22Rv1 (cell line): ENCODE results near the gene CUTA.
A peak's percentile ranks its signal among the peaks of the same experiment; 100 is the strongest.

ENCODE experiments used
- H3K27ac ChIP-seq: fragments of 450-650 bp; 2 replicates; pipeline ENCODE4 v1.5.1; 2017
- ZFX ChIP-seq: fragments of 450-650 bp; IDR thresholded peaks from 2 replicates; pipeline ENCODE4 v1.6.1; 2017; ENCODE audit warnings: antibody characterized with exemption, borderline replicate concordance
- TF ChIP-seq, protein P1 (sequence below): fragments of 450-650 bp; IDR thresholded peaks from 2 replicates; pipeline ENCODE4 v1.5.1; 2017; ENCODE audit warnings: mild to moderate bottlenecking

Gene CUTA, protein sequence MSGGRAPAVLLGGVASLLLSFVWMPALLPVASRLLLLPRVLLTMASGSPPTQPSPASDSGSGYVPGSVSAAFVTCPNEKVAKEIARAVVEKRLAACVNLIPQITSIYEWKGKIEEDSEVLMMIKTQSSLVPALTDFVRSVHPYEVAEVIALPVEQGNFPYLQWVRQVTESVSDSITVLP

DNA sequence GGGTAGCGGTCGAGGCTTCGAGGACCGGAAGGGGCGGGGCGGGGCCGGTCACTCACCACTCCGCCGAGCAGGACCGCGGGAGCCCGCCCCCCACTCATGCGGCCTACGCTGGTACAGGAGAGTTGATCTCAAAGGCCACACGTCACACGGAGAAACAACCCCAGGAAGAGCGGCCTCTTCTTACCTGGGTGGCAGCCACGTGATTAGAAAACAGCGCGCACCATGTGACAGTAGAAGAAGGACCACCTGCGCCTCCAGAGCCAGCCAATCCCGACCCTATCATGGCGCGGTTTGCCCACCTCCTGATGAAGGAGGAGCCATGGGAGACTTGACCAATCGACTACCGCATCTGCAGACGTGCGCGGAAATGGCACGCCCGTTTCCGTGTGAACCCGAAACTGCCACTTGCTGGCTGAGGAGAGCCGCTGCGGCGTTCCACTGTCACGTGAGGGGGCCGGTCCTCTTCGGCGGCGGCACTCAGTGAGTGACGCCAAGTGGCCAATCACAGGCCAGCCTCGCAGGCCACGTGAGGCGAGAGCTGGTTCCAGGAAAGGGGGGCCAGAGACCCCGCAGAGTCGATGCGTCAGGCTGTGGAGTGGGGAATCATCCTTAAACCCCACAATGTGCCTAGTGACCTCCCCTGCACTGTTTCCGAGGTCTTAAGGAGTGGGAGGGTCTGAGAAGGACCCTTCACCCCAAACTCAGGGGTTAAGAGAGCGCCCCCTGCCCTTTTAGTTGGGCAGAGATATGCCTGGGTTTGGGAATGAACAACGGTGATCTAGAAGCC, at the start of gene CUTA:
TSS of gene CUTA (minus strand) at position 205 of the 787 bp plus-strand sequence. CDS start at position 98, 107 bp downstream.
- H3K27ac ChIP-seq: peak within 1 kb of the TSS; percentile 88
- no peak for TF ChIP-seq ZFX
- TF ChIP-seq, protein P1, sequence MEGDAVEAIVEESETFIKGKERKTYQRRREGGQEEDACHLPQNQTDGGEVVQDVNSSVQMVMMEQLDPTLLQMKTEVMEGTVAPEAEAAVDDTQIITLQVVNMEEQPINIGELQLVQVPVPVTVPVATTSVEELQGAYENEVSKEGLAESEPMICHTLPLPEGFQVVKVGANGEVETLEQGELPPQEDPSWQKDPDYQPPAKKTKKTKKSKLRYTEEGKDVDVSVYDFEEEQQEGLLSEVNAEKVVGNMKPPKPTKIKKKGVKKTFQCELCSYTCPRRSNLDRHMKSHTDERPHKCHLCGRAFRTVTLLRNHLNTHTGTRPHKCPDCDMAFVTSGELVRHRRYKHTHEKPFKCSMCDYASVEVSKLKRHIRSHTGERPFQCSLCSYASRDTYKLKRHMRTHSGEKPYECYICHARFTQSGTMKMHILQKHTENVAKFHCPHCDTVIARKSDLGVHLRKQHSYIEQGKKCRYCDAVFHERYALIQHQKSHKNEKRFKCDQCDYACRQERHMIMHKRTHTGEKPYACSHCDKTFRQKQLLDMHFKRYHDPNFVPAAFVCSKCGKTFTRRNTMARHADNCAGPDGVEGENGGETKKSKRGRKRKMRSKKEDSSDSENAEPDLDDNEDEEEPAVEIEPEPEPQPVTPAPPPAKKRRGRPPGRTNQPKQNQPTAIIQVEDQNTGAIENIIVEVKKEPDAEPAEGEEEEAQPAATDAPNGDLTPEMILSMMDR: peak; percentile 43

DNA sequence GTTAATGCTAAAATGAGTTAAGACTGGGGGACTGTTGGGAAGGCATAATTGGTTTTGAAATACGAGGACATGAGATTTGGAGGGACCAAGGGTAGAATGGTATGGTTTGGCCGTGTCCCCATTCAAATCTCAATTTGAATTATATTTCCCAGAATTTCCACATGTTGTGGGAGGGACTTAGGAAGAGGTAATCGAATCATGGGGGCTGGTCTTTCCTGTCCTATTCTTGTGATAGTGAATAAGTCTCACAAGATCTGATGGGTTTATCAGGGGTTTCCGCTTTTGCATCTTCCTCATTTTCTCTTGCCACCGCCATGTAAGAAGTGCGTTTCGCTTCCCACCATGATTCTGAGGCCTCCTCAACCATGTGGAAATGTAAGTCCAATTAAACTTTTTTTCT, 49.2 kb upstream of the CUTA start:
- no peak overlapping the region for H3K27ac ChIP-seq
- TF ChIP-seq ZFX: no peak
- TF ChIP-seq, protein P1: no peak

DNA sequence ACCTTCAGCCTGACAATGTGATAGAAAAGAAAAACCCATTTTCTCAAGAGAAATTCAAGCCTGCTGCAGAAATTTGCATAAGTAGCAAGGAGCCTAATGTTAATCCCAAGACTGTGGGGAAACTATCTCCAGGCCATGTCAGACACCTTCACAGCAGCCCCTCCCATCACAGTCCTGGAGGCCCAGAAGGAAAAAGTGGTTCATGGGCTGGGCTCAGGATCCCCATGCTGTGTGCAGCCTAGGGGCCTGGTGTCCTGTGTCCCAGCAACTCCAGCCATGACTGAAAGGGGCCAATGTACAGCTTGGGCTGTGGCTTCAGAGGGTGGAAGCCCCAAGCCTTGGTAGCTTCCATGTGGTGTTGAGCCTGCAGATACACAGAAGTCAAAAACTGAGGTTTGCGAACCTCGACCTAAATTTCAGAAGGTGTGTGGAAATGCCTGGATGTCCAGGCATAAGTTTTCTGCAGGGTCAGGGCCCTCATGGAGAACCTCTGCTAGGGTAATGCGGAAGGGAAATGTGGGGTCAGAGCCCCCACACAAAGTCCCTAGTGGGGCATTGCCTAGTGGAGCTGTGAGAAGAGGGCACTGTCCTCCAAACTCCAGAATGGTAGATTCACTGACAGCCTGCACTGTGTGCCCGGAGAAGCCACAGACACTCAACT, 48.3 kb upstream of the CUTA start:
- TF ChIP-seq, protein P1: no peak
- TF ChIP-seq ZFX: no peak
- no peak overlapping the region for H3K27ac ChIP-seq

DNA sequence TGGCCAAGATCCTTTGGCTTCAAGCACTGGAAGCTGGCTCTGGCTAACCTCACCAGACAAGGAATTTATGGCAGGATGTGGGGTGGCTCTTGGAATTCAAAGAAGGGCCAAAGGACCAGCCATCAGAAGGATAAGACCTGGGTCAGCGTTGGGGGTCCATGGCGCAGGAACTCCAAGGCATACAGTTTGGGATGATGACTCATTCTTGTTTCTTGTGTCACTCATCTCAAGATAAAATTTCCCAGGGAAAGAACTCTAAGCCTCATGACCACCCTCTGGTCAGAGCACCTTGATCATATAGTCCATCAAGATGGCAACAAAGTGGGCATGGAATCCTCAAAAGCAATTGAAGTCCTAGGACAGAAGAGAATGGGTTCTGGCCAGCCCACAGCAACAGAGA, 41.3 kb upstream of the CUTA start:
- TF ChIP-seq ZFX: no peak
- TF ChIP-seq, protein P1: no peak
- H3K27ac ChIP-seq: no peak overlapping the region

DNA sequence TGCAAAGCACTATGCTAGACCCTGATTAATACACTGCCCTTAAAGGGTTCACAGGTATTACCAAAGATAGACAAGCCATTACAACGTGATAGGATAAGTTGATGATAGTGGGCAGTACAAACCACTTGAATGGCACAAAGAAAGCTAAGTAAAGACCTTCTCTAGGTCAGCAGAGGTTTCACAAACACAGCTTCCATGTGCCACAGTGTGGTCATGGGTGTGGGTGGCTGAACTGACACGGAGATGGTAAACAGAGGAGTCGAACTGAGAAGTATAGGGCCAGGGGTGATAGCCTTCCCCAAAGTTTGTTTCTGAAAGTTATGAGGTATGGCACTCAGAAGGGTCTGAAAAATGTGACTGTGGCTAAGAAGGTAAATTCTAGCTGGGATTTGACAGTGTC, 40.8 kb upstream of the CUTA start:
- TF ChIP-seq, protein P1: no peak
- TF ChIP-seq ZFX: no peak
- no peak overlapping the region for H3K27ac ChIP-seq

DNA sequence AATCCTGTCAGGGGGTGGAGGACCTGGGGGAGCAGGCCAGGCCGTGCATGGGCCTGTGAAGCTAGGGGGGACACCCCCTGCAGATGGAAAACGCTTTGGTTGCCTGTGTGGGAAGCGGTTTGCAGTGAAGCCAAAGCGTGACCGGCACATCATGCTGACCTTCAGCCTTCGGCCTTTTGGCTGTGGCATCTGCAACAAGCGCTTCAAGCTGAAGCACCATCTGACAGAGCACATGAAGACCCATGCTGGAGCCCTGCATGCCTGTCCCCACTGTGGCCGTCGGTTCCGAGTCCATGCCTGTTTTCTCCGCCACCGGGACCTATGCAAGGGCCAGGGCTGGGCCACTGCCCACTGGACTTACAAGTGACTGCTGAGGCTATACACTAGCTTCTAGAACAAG, 38.2 kb upstream of the CUTA start:
- H3K27ac ChIP-seq: no peak overlapping the region
- no peak for TF ChIP-seq ZFX
- TF ChIP-seq, protein P1: no peak

DNA sequence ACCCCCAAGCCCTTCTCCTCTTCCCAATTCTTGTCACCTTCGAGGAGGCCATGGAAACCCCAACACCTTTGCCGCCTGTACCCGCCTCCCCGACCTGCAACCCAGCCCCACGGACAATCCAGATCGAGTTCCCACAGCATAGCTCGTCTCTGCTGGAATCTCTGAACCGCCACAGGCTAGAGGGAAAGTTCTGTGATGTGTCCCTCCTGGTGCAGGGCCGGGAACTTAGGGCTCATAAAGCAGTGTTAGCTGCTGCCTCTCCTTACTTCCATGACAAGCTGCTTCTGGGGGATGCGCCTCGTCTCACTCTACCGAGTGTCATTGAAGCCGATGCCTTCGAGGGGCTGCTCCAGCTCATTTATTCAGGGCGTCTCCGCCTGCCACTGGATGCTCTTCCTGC, 37.1 kb upstream of the CUTA start:
- H3K27ac ChIP-seq: peak overlapping the region; percentile 73
- TF ChIP-seq ZFX: no peak
- TF ChIP-seq, protein P1: no peak
